ENCODE results near the gene DPT. TPM values are rescaled to one million over a fixed set of nuclear protein-coding genes. Genes with fewer than 3 reads are reported as not detected.

DPT gene
- polyA plus RNA-seq, 4 donors: 0.89 to 42.3 (median 6.1) TPM

- WGBS, 3 donors: 91 to 97% (median 92%) methylated on average over 6 of the region's 6 CpGs
- Histone ChIP-seq H3K9me3 (ENCODE audit: control insufficient read depth in 2 of 2, insufficient read depth in 1 of 2, low read depth in 1 of 2, low read length in 1 of 2) (no peaks in the 10 kb centered on the region), H3K36me3 (ENCODE audit: control insufficient read depth in 3 of 3, insufficient read depth in 2 of 3, low read depth in 1 of 3, low read length in 3 of 3) (no peaks in the 10 kb centered on the region), H3K4me3 (ENCODE audit: low read depth in 1 of 3, low read length in 3 of 3) (no peak overlapping the region), H3K27me3 (ENCODE audit: control insufficient read depth in 3 of 3, insufficient read depth in 3 of 3, low read length in 3 of 3) (no peaks in the 10 kb centered on the region), H3K4me1 (ENCODE audit: control insufficient read depth in 3 of 3, insufficient read depth in 2 of 3, low read depth in 1 of 3, low read length in 2 of 3) (no peaks in the 10 kb centered on the region), H3K27ac (ENCODE audit: low read depth in 1 of 3, low read length in 2 of 3) (no peak overlapping the region)
- FAIRE-seq (no peak), DNase-seq (no peak)
Observed at GRCh38 chr1:168732736-168733135, 3.7 kb upstream of the DPT start.

GRCh38 chr1:168731244-168731953 lies 2.4 kb upstream of the DPT start:
- H3K27ac ChIP-seq (ENCODE audit: low read depth in 1 of 3, low read length in 2 of 3): no peak overlapping the region
- H3K4me1 ChIP-seq (ENCODE audit: control insufficient read depth in 3 of 3, insufficient read depth in 2 of 3, low read depth in 1 of 3, low read length in 2 of 3): no peaks in the 10 kb centered on the region
- DNase-seq (no peak), FAIRE-seq (no peak)
- no peaks in the 10 kb centered on the region for H3K27me3 ChIP-seq (ENCODE audit: control insufficient read depth in 3 of 3, insufficient read depth in 3 of 3, low read length in 3 of 3)
- no peaks in the 10 kb centered on the region for H3K36me3 ChIP-seq (ENCODE audit: control insufficient read depth in 3 of 3, insufficient read depth in 2 of 3, low read depth in 1 of 3, low read length in 3 of 3)
- no peak overlapping the region for H3K4me3 ChIP-seq (ENCODE audit: low read depth in 1 of 3, low read length in 3 of 3)
- WGBS, 3 donors: 82 to 88% (median 87%) methylated on average over 7 of the region's 7 CpGs
- H3K9me3 ChIP-seq (ENCODE audit: control insufficient read depth in 2 of 2, insufficient read depth in 1 of 2, low read depth in 1 of 2, low read length in 1 of 2): no peaks in the 10 kb centered on the region

GRCh38 chr1:168729405-168729802 lies 398 bp upstream of the DPT start:
- FAIRE-seq (no peak), DNase-seq (no peak)
- Histone ChIP-seq H3K27me3 (ENCODE audit: control insufficient read depth in 3 of 3, insufficient read depth in 3 of 3, low read length in 3 of 3) (no peaks in the 10 kb centered on the region), H3K27ac (ENCODE audit: low read depth in 1 of 3, low read length in 2 of 3) (no peak overlapping the region), H3K36me3 (ENCODE audit: control insufficient read depth in 3 of 3, insufficient read depth in 2 of 3, low read depth in 1 of 3, low read length in 3 of 3) (no peaks in the 10 kb centered on the region), H3K4me3 (ENCODE audit: low read depth in 1 of 3, low read length in 3 of 3) (no peak overlapping the region), H3K9me3 (ENCODE audit: control insufficient read depth in 2 of 2, insufficient read depth in 1 of 2, low read depth in 1 of 2, low read length in 1 of 2) (no peaks in the 10 kb centered on the region), H3K4me1 (ENCODE audit: control insufficient read depth in 3 of 3, insufficient read depth in 2 of 3, low read depth in 1 of 3, low read length in 2 of 3) (no peaks in the 10 kb centered on the region)
- 91 to 96% (median 95%) methylated on average over 5 of the region's 5 CpGs for WGBS, 3 donors

GRCh38 chr1:168726719-168727118 lies 2.3 kb downstream of the DPT start:
- FAIRE-seq (no peak), DNase-seq (no peak)
- H3K27ac ChIP-seq (ENCODE audit: low read depth in 1 of 3, low read length in 2 of 3): no peak overlapping the region

GRCh38 chr1:168726281-168726680 lies 2.7 kb downstream of the DPT start:
- no peak for FAIRE-seq
- Histone ChIP-seq H3K36me3 (ENCODE audit: control insufficient read depth in 3 of 3, insufficient read depth in 2 of 3, low read depth in 1 of 3, low read length in 3 of 3) (no peaks in the 10 kb centered on the region), H3K27me3 (ENCODE audit: control insufficient read depth in 3 of 3, insufficient read depth in 3 of 3, low read length in 3 of 3) (no peaks in the 10 kb centered on the region), H3K4me1 (ENCODE audit: control insufficient read depth in 3 of 3, insufficient read depth in 2 of 3, low read depth in 1 of 3, low read length in 2 of 3) (no peaks in the 10 kb centered on the region), H3K9me3 (ENCODE audit: control insufficient read depth in 2 of 2, insufficient read depth in 1 of 2, low read depth in 1 of 2, low read length in 1 of 2) (no peaks in the 10 kb centered on the region), H3K27ac (ENCODE audit: low read depth in 1 of 3, low read length in 2 of 3) (no peak overlapping the region), H3K4me3 (ENCODE audit: low read depth in 1 of 3, low read length in 3 of 3) (no peak overlapping the region)
- WGBS, 3 donors: 75 to 87% (median 76%) methylated on average over 3 of the region's 3 CpGs
- no peak for DNase-seq

More at GRCh38 chr1:168726719-168727118, 2.3 kb downstream of the DPT start:
- H3K9me3 ChIP-seq (ENCODE audit: control insufficient read depth in 2 of 2, insufficient read depth in 1 of 2, low read depth in 1 of 2, low read length in 1 of 2): no peaks in the 10 kb centered on the region
- H3K4me3 ChIP-seq (ENCODE audit: low read depth in 1 of 3, low read length in 3 of 3): no peak overlapping the region
- H3K36me3 ChIP-seq (ENCODE audit: control insufficient read depth in 3 of 3, insufficient read depth in 2 of 3, low read depth in 1 of 3, low read length in 3 of 3): no peaks in the 10 kb centered on the region
- no peaks in the 10 kb centered on the region for H3K4me1 ChIP-seq (ENCODE audit: control insufficient read depth in 3 of 3, insufficient read depth in 2 of 3, low read depth in 1 of 3, low read length in 2 of 3)
- 85 to 100% (median 88%) methylated on average over 2 of the region's 2 CpGs for WGBS, 3 donors
- H3K27me3 ChIP-seq (ENCODE audit: control insufficient read depth in 3 of 3, insufficient read depth in 3 of 3, low read length in 3 of 3): no peaks in the 10 kb centered on the region

- DNase-seq: no peak
Observed at GRCh38 chr1:168725831-168726230, 3.2 kb downstream of the DPT start.

GRCh38 chr1:168725060-168725459 lies 3.9 kb downstream of the DPT start:
- no peak for DNase-seq
- Histone ChIP-seq H3K9me3 (ENCODE audit: control insufficient read depth in 2 of 2, insufficient read depth in 1 of 2, low read depth in 1 of 2, low read length in 1 of 2) (no peaks in the 10 kb centered on the region), H3K27me3 (ENCODE audit: control insufficient read depth in 3 of 3, insufficient read depth in 3 of 3, low read length in 3 of 3) (no peaks in the 10 kb centered on the region), H3K4me3 (ENCODE audit: low read depth in 1 of 3, low read length in 3 of 3) (no peak overlapping the region), H3K4me1 (ENCODE audit: control insufficient read depth in 3 of 3, insufficient read depth in 2 of 3, low read depth in 1 of 3, low read length in 2 of 3) (no peaks in the 10 kb centered on the region), H3K36me3 (ENCODE audit: control insufficient read depth in 3 of 3, insufficient read depth in 2 of 3, low read depth in 1 of 3, low read length in 3 of 3) (no peaks in the 10 kb centered on the region), H3K27ac (ENCODE audit: low read depth in 1 of 3, low read length in 2 of 3) (no peak overlapping the region)
- WGBS, 3 donors: 95 to 97% (median 97%) methylated on average over 2 of the region's 2 CpGs
- no peak for FAIRE-seq

More at GRCh38 chr1:168725831-168726230, 3.2 kb downstream of the DPT start:
- 70 to 80% (median 72%) methylated on average over 4 of the region's 4 CpGs for WGBS, 3 donors
- Histone ChIP-seq H3K4me1 (ENCODE audit: control insufficient read depth in 3 of 3, insufficient read depth in 2 of 3, low read depth in 1 of 3, low read length in 2 of 3) (no peaks in the 10 kb centered on the region), H3K27ac (ENCODE audit: low read depth in 1 of 3, low read length in 2 of 3) (no peak overlapping the region), H3K4me3 (ENCODE audit: low read depth in 1 of 3, low read length in 3 of 3) (no peak overlapping the region), H3K27me3 (ENCODE audit: control insufficient read depth in 3 of 3, insufficient read depth in 3 of 3, low read length in 3 of 3) (no peaks in the 10 kb centered on the region), H3K9me3 (ENCODE audit: control insufficient read depth in 2 of 2, insufficient read depth in 1 of 2, low read depth in 1 of 2, low read length in 1 of 2) (no peaks in the 10 kb centered on the region), H3K36me3 (ENCODE audit: control insufficient read depth in 3 of 3, insufficient read depth in 2 of 3, low read depth in 1 of 3, low read length in 3 of 3) (no peaks in the 10 kb centered on the region)
- FAIRE-seq: no peak

GRCh38 chr1:168723000-168723399 lies 6.0 kb downstream of the DPT start:
- no peaks in the 10 kb centered on the region for H3K27me3 ChIP-seq (ENCODE audit: control insufficient read depth in 3 of 3, insufficient read depth in 3 of 3, low read length in 3 of 3)
- FAIRE-seq: no peak
- H3K36me3 ChIP-seq (ENCODE audit: control insufficient read depth in 3 of 3, insufficient read depth in 2 of 3, low read depth in 1 of 3, low read length in 3 of 3): no peaks in the 10 kb centered on the region
- no peak overlapping the region for H3K4me3 ChIP-seq (ENCODE audit: low read depth in 1 of 3, low read length in 3 of 3)
- no peak overlapping the region for H3K27ac ChIP-seq (ENCODE audit: low read depth in 1 of 3, low read length in 2 of 3)
- no peaks in the 10 kb centered on the region for H3K4me1 ChIP-seq (ENCODE audit: control insufficient read depth in 3 of 3, insufficient read depth in 2 of 3, low read depth in 1 of 3, low read length in 2 of 3)
- DNase-seq: no peak
- WGBS, 3 donors: 52 to 88% (median 74%) methylated on average over 1 of the region's 1 CpG
- H3K9me3 ChIP-seq (ENCODE audit: control insufficient read depth in 2 of 2, insufficient read depth in 1 of 2, low read depth in 1 of 2, low read length in 1 of 2): no peaks in the 10 kb centered on the region

- no peak for DNase-seq
- no peak for FAIRE-seq
Observed at GRCh38 chr1:168720839-168721238, 8.2 kb downstream of the DPT start.

More at GRCh38 chr1:168720839-168721238, 8.2 kb downstream of the DPT start:
- no peak overlapping the region for H3K27ac ChIP-seq (ENCODE audit: low read depth in 1 of 3, low read length in 2 of 3)
- no peaks in the 10 kb centered on the region for H3K9me3 ChIP-seq (ENCODE audit: control insufficient read depth in 2 of 2, insufficient read depth in 1 of 2, low read depth in 1 of 2, low read length in 1 of 2)
- no peaks in the 10 kb centered on the region for H3K36me3 ChIP-seq (ENCODE audit: control insufficient read depth in 3 of 3, insufficient read depth in 2 of 3, low read depth in 1 of 3, low read length in 3 of 3)
- H3K4me3 ChIP-seq (ENCODE audit: low read depth in 1 of 3, low read length in 3 of 3): no peak overlapping the region
- no peaks in the 10 kb centered on the region for H3K27me3 ChIP-seq (ENCODE audit: control insufficient read depth in 3 of 3, insufficient read depth in 3 of 3, low read length in 3 of 3)
- H3K4me1 ChIP-seq (ENCODE audit: control insufficient read depth in 3 of 3, insufficient read depth in 2 of 3, low read depth in 1 of 3, low read length in 2 of 3): no peaks in the 10 kb centered on the region
